MM.1S (cell line): Measurements from ENCODE around the gene DCAF17.

ENCODE experiments used
- DNase-seq: peaks from one replicate; pipeline ENCODE4 v3.0.0-alpha.2; 2015
- H2AFZ ChIP-seq: fragments of 300-600 bp; sonication (generic); 2 replicates; pipeline ENCODE4 v1.6.0; 2016; ENCODE audit warnings: antibody characterized with exemption, low read length
- H3F3A ChIP-seq: fragments of 300-600 bp; sonication (generic); 2 replicates; pipeline ENCODE4 v1.6.1; 2016; ENCODE audit warnings: mild to moderate bottlenecking, antibody characterized with exemption, low read length, moderate library complexity, mixed read lengths; ENCODE audit not compliant: insufficient read depth
- H3K27ac ChIP-seq: fragments of 300-600 bp; sonication (generic); 2 replicates; pipeline ENCODE4 v1.5.1; 2016; ENCODE audit warnings: mild to moderate bottlenecking, low read length
- H3K27me3 ChIP-seq: fragments of 300-600 bp; sonication (generic); replicated peaks from 2 replicates; pipeline ENCODE4 v1.6.0; 2016; ENCODE audit warnings: low read length; ENCODE audit not compliant: insufficient read depth
- H3K36me3 ChIP-seq: fragments of 300-600 bp; sonication (generic); replicated peaks from 2 replicates; pipeline ENCODE4 v1.6.1; 2016; ENCODE audit warnings: mild to moderate bottlenecking, low read length, mixed read lengths; ENCODE audit not compliant: insufficient read depth
- H3K4me1 ChIP-seq: fragments of 300-600 bp; sonication (generic); 2 replicates; pipeline ENCODE4 v1.6.1; 2016; ENCODE audit warnings: low read length, mixed read lengths
- H3K4me2 ChIP-seq: fragments of 300-600 bp; sonication (generic); 2 replicates; pipeline ENCODE4 v1.6.0; 2016; ENCODE audit warnings: low read depth, low read length
- H3K4me3 ChIP-seq: fragments of 300-600 bp; sonication (generic); 2 replicates; pipeline ENCODE4 v1.5.1; 2016; ENCODE audit warnings: low read length, mixed read lengths
- H3K79me2 ChIP-seq: fragments of 300-600 bp; sonication (generic); 2 replicates; pipeline ENCODE4 v1.6.1; 2016; ENCODE audit warnings: mixed run types, low read length, mixed read lengths
- H3K9ac ChIP-seq: fragments of 300-600 bp; sonication (generic); 2 replicates; pipeline ENCODE4 v1.6.1; 2016; ENCODE audit warnings: low read length, mixed read lengths
- H3K9me2 ChIP-seq: fragments of 300-600 bp; sonication (generic); replicated peaks from 2 replicates; pipeline ENCODE4 v1.6.1; 2016; ENCODE audit warnings: mild to moderate bottlenecking, low read length, mixed read lengths; ENCODE audit not compliant: insufficient read depth
- H3K9me3 ChIP-seq: fragments of 300-600 bp; sonication (generic); replicated peaks from 2 replicates; pipeline ENCODE4 v1.6.1; 2016; ENCODE audit warnings: mild to moderate bottlenecking, low read length, mixed read lengths; ENCODE audit not compliant: insufficient read depth
- H4K20me1 ChIP-seq: fragments of 300-600 bp; sonication (generic); 2 replicates; pipeline ENCODE4 v1.6.1; 2016; ENCODE audit warnings: mild to moderate bottlenecking, low read length, moderate library complexity, mixed read lengths; ENCODE audit not compliant: insufficient read depth
- CTCF ChIP-seq: fragments of 300-600 bp; sonication (generic); IDR thresholded peaks from 2 replicates; pipeline ENCODE4 v1.5.1; 2016; ENCODE audit warnings: antibody characterized with exemption, low read length, mixed read lengths
- EZH2 ChIP-seq: fragments of 300-600 bp; sonication (generic); optimal IDR thresholded peaks from 2 replicates; pipeline ENCODE3; 2017; ENCODE audit warnings: low read depth, mild to moderate bottlenecking, antibody characterized with exemption, low read length, mixed read lengths
- EZH2phosphoT487 ChIP-seq: fragments of 300-600 bp; sonication (generic); IDR thresholded peaks from 2 replicates; pipeline ENCODE4 v1.6.1; 2018; ENCODE audit warnings: antibody characterized with exemption, low read length

DCAF17 gene

GRCh38 chr2:171399292-171399691, 34.7 kb upstream of the DCAF17 start:
- no peak overlapping the region for H3K4me3 ChIP-seq
- no peaks in the 10 kb centered on the region for H3K9me3 ChIP-seq
- H3K4me2 ChIP-seq, result no peak overlapping the region
- H3K4me1 ChIP-seq, result peaks cover 7% of the 10 kb centered on the region; the same call in 1 of the 2 replicates
- no peaks in the 10 kb centered on the region for H3K9me2 ChIP-seq
- H4K20me1 ChIP-seq, result no peaks in the 10 kb centered on the region
- no peaks in the 10 kb centered on the region for H3F3A ChIP-seq
- no peaks in the 10 kb centered on the region for H3K79me2 ChIP-seq
- H3K27ac ChIP-seq, result no peak overlapping the region
- H3K9ac ChIP-seq, result no peak overlapping the region
- TF ChIP-seq EZH2phosphoT487 (no peak), CTCF (no peak), EZH2 (no peak)
- H3K36me3 ChIP-seq, result no peaks in the 10 kb centered on the region
- no peak overlapping the region for H2AFZ ChIP-seq
- H3K27me3 ChIP-seq, result no peaks in the 10 kb centered on the region
- no peak for DNase-seq

- Histone ChIP-seq H3K4me3 (no peak overlapping the region), H3F3A (peaks cover 4% of the 10 kb centered on the region), H2AFZ (no peak overlapping the region), H3K27me3 (no peaks in the 10 kb centered on the region), H3K4me2 (no peak overlapping the region), H3K9ac (no peak overlapping the region), H3K36me3 (no peaks in the 10 kb centered on the region), H3K79me2 (no peaks in the 10 kb centered on the region), H3K27ac (no peak overlapping the region), H3K4me1 (peaks cover 15% of the 10 kb centered on the region), H3K9me2 (no peaks in the 10 kb centered on the region), H4K20me1 (no peaks in the 10 kb centered on the region), H3K9me3 (no peaks in the 10 kb centered on the region)
- no peak for DNase-seq
- TF ChIP-seq EZH2 (no peak), CTCF (no peak), EZH2phosphoT487 (no peak)
Observed at GRCh38 chr2:171400395-171400794, 33.6 kb upstream of the DCAF17 start.

- Histone ChIP-seq H2AFZ (no peak overlapping the region), H3K27me3 (no peaks in the 10 kb centered on the region), H3K27ac (no peak overlapping the region), H3K4me2 (no peak overlapping the region), H3K4me3 (no peak overlapping the region), H3K4me1 (peaks cover 31% of the 10 kb centered on the region), H3K79me2 (no peaks in the 10 kb centered on the region), H3K9me3 (no peaks in the 10 kb centered on the region), H3K9ac (no peak overlapping the region), H4K20me1 (no peaks in the 10 kb centered on the region), H3F3A (peaks cover 20% of the 10 kb centered on the region), H3K9me2 (no peaks in the 10 kb centered on the region), H3K36me3 (no peaks in the 10 kb centered on the region)
- TF ChIP-seq CTCF, result no peak
- TF ChIP-seq EZH2, result no peak
- no peak for DNase-seq
Observed at GRCh38 chr2:171401947-171402346, 32.1 kb upstream of the DCAF17 start.
